Uterus (tissue), 4 donors: ENCODE results near the gene NDUFS3. TPM values are rescaled to one million over a fixed set of nuclear protein-coding genes. Genes with fewer than 3 reads are reported as not detected.
"Not testable (repeated sequence)": the region's sequence is repeated elsewhere in the genome, so short reads cannot be mapped to it uniquely, and the experiment has no call there.

Source experiments
- DNase-seq, 2 donors: peaks; one replicate each; pipeline ENCODE4 v3.0.0-alpha.2; 2019 to 2020
- H3K27ac ChIP-seq, 2 donors: fragments of 200-600 bp; sonication (generic); 1 replicate in 1 of 2; 2 replicates in 1 of 2; pipeline ENCODE4 v1.5.1; 2016 to 2018
- H3K27me3 ChIP-seq, 2 donors: fragments of 200-600 bp; sonication (generic); one replicate each; pipeline ENCODE4 v1.5.1; 2018 to 2019; ENCODE audit warnings: control low read depth in 1 of 2
- H3K36me3 ChIP-seq, 2 donors: fragments of 200-600 bp; sonication (generic); one replicate each; pipeline ENCODE4 v1.5.1; 2019; ENCODE audit warnings: control low read depth in 1 of 2
- H3K4me1 ChIP-seq, 2 donors: fragments of 200-600 bp; sonication (generic); one replicate each; pipeline ENCODE4 v1.5.1; 2018 to 2019; ENCODE audit warnings: control low read depth in 1 of 2
- H3K4me3 ChIP-seq, 2 donors: fragments of 200-600 bp; sonication (generic); 1 replicate in 1 of 2; 2 replicates in 1 of 2; pipeline ENCODE4 v1.5.1; 2018 to 2019; ENCODE audit warnings: mild to moderate bottlenecking in 1 of 2
- H3K9me3 ChIP-seq, 2 donors: fragments of 200-600 bp; sonication (generic); one replicate each; pipeline ENCODE4 v1.5.1; 2019; ENCODE audit warnings: control low read depth in 1 of 2
- POLR2A ChIP-seq, 2 donors: fragments of 450-650 bp; IDR thresholded peaks; one replicate each; pipeline ENCODE4 v1.6.1; 2016; ENCODE audit warnings: antibody characterized with exemption in 2 of 2, mild to moderate bottlenecking in 1 of 2, moderate library complexity in 1 of 2
- intact Hi-C: fragments of 100-400 bp; cut with DNase I; formaldehyde crosslinking; loops from one replicate; pipeline ENCODE4 v1.15.1; 2023; ENCODE audit warnings: low total_unique reads
- total RNA-seq, 4 donors: library from RNA; depleted of rRNA in 3 of 4; stranded (reverse); fragments of >200 nt in 3 of 4; gene quantifications; one replicate each; pipeline versions ENCODE4 v1.1.0 to v1.2.4, GENCODE V29; 2014 to 2023
- TF ChIP-seq, protein P1 (sequence below), 4 experiments: fragments of 200-600 bp in 2 of 4; fragments of 450-650 bp in 2 of 4; sonication (generic) in 2 of 4; IDR thresholded peaks; one replicate each; pipeline ENCODE4 v1.5.1; 2016 to 2019; ENCODE audit warnings: antibody characterized with exemption in 4 of 4, mild to moderate bottlenecking in 2 of 4, moderate library complexity in 1 of 4
- donor health status: DM: yes; HTN: yes; CAD: no.

NDUFS3 gene
- total RNA-seq, 4 donors from 2014 or later, result 59.2 to 67.6 (median 62.5) TPM

- Histone ChIP-seq H3K36me3 (no peaks in the 10 kb centered on the region), H3K9me3 (no peaks in the 10 kb centered on the region), H3K4me3 (no peak overlapping the region), H3K4me1 (peaks cover 4 to 18% of the 10 kb centered on the region in 2 donors), H3K27ac (peak overlapping the region in 1 of 2 donors; percentile 8), H3K27me3 (no peaks in the 10 kb centered on the region)
- DNase-seq, result no peak
- intact Hi-C loops, result no loop called here
- TF ChIP-seq, protein P1, sequence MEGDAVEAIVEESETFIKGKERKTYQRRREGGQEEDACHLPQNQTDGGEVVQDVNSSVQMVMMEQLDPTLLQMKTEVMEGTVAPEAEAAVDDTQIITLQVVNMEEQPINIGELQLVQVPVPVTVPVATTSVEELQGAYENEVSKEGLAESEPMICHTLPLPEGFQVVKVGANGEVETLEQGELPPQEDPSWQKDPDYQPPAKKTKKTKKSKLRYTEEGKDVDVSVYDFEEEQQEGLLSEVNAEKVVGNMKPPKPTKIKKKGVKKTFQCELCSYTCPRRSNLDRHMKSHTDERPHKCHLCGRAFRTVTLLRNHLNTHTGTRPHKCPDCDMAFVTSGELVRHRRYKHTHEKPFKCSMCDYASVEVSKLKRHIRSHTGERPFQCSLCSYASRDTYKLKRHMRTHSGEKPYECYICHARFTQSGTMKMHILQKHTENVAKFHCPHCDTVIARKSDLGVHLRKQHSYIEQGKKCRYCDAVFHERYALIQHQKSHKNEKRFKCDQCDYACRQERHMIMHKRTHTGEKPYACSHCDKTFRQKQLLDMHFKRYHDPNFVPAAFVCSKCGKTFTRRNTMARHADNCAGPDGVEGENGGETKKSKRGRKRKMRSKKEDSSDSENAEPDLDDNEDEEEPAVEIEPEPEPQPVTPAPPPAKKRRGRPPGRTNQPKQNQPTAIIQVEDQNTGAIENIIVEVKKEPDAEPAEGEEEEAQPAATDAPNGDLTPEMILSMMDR (IDR thresholded peaks at IDR 0.05), result no peak
- no peak for TF ChIP-seq POLR2A (IDR thresholded peaks at IDR 0.05)
These were observed 37.8 kb upstream of the NDUFS3 start for GRCh38 chr11:47541070-47541469.

- Histone ChIP-seq H3K27me3 (no peaks in the 10 kb centered on the region), H3K27ac (no peak overlapping the region), H3K36me3 (no peaks in the 10 kb centered on the region), H3K4me1 (peaks cover 0 to 5% of the 10 kb centered on the region in 2 donors), H3K4me3 (no peak overlapping the region), H3K9me3 (no peaks in the 10 kb centered on the region)
- TF ChIP-seq POLR2A (IDR thresholded peaks at IDR 0.05), result no peak
- TF ChIP-seq, protein P1 (IDR thresholded peaks at IDR 0.05), result no peak
- DNase-seq, result no peak
- intact Hi-C loops, result no loop called here
These were observed 33.6 kb upstream of the NDUFS3 start for GRCh38 chr11:47545298-47545697.

DNA sequence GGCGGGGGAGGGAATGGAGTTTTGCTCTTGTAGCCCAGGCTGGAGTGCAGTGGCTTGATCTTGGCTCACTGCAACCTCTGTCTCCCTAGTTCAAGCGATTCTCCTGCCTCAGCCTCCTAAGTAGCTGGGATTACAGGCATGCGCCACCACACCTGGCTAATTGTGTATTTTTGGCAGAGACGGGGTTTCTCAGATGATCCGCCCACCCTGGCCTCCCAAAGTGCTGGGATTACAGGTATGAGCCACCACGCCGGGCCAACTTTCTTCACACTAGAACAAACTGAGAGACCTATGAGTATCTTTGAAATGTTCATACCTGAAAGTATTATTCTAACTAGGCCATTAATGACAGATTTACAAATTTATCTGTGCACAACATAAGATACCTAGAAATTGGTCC lies 32.6 kb upstream of the NDUFS3 start:
- H3K27ac ChIP-seq, H3K4me1 ChIP-seq, H3K36me3 ChIP-seq, DNase-seq, H3K4me3 ChIP-seq, intact Hi-C loops, H3K27me3 ChIP-seq, H3K9me3 ChIP-seq: not testable (repeated sequence)

GRCh38 chr11:47550288-47551047 lies 28.4 kb upstream of the NDUFS3 start:
- Histone ChIP-seq H3K9me3 (no peaks in the 10 kb centered on the region), H3K27ac (no peak overlapping the region), H3K27me3 (no peaks in the 10 kb centered on the region), H3K4me3 (peak overlapping the region in 1 of 2 donors; percentile 94), H3K36me3 (no peaks in the 10 kb centered on the region), H3K4me1 (peaks cover 0 to 9% of the 10 kb centered on the region in 2 donors)
- no peak for DNase-seq
- intact Hi-C loops, result no loop called here
- TF ChIP-seq, protein P1 (IDR thresholded peaks at IDR 0.05), result no peak
- TF ChIP-seq POLR2A (IDR thresholded peaks at IDR 0.05), result no peak

DNA sequence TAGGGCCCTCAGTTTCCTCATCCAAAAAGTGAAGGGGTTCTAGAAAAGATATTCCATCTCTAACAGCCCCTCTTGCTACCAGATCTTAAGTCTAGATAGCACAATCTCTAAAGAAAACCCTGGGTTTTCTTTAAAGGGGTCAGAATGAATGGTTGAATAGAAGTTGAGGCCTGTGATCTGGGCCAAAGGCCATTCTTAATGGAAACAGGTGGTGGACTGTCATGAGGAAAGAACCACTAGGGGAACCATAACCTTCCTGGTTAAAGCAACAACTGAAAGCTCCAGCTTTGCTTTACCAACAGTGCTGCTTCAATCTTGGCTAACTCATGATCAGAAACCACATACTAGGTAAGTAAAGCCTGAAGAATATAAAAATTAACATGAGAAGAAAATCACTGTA lies 27.8 kb upstream of the NDUFS3 start:
- no peak for TF ChIP-seq POLR2A (IDR thresholded peaks at IDR 0.05)
- TF ChIP-seq, protein P1 (IDR thresholded peaks at IDR 0.05), result no peak
- intact Hi-C loops, result no loop called here
- H3K27ac ChIP-seq, result peak overlapping the region in 1 of 2 donors; percentile 91
- H3K4me3 ChIP-seq, result peak overlapping the region in 1 of 2 donors; percentile 94
- H3K27me3 ChIP-seq, result no peaks in the 10 kb centered on the region
- DNase-seq, result no peak
- H3K36me3 ChIP-seq, result no peaks in the 10 kb centered on the region
- H3K4me1 ChIP-seq, result peaks cover 0 to 9% of the 10 kb centered on the region in 2 donors
- no peaks in the 10 kb centered on the region for H3K9me3 ChIP-seq
